ENCODE data around the gene EXT2.

Gene EXT2

DNA sequence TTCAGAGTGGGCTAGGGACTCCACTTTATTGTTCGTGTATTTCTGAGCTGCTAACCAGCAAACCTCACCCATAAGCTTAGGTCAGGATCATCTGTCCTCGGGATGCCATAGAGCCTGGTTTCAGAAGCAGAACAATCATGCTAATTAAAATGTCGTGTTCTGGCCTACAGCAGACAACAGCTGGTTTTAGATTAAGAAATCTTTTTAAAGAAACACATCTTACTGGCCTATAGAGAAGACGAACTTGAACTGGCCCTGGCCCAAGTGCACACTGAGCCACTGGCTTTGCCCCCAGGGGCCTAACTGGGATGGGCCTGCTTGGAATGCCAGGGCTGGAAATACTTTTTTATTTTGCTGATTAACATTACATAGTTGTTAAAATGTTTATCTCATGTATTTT is 151.2 kb downstream of the EXT2 start:
- TF ChIP-seq TCF4 (CRISPR knock-in tag; IDR thresholded peaks at IDR 0.05; ENCODE audit: borderline replicate concordance) = no peak; the same call in 1 of the 2 replicates
- no peak for TF ChIP-seq CSDC2 (CRISPR knock-in tag; IDR thresholded peaks at IDR 0.05)
- TF ChIP-seq, protein P1, sequence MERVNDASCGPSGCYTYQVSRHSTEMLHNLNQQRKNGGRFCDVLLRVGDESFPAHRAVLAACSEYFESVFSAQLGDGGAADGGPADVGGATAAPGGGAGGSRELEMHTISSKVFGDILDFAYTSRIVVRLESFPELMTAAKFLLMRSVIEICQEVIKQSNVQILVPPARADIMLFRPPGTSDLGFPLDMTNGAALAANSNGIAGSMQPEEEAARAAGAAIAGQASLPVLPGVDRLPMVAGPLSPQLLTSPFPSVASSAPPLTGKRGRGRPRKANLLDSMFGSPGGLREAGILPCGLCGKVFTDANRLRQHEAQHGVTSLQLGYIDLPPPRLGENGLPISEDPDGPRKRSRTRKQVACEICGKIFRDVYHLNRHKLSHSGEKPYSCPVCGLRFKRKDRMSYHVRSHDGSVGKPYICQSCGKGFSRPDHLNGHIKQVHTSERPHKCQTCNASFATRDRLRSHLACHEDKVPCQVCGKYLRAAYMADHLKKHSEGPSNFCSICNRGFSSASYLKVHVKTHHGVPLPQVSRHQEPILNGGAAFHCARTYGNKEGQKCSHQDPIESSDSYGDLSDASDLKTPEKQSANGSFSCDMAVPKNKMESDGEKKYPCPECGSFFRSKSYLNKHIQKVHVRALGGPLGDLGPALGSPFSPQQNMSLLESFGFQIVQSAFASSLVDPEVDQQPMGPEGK (CRISPR knock-in tag; IDR thresholded peaks at IDR 0.05; ENCODE audit: borderline replicate concordance) = no peak
- TF ChIP-seq, protein P2, sequence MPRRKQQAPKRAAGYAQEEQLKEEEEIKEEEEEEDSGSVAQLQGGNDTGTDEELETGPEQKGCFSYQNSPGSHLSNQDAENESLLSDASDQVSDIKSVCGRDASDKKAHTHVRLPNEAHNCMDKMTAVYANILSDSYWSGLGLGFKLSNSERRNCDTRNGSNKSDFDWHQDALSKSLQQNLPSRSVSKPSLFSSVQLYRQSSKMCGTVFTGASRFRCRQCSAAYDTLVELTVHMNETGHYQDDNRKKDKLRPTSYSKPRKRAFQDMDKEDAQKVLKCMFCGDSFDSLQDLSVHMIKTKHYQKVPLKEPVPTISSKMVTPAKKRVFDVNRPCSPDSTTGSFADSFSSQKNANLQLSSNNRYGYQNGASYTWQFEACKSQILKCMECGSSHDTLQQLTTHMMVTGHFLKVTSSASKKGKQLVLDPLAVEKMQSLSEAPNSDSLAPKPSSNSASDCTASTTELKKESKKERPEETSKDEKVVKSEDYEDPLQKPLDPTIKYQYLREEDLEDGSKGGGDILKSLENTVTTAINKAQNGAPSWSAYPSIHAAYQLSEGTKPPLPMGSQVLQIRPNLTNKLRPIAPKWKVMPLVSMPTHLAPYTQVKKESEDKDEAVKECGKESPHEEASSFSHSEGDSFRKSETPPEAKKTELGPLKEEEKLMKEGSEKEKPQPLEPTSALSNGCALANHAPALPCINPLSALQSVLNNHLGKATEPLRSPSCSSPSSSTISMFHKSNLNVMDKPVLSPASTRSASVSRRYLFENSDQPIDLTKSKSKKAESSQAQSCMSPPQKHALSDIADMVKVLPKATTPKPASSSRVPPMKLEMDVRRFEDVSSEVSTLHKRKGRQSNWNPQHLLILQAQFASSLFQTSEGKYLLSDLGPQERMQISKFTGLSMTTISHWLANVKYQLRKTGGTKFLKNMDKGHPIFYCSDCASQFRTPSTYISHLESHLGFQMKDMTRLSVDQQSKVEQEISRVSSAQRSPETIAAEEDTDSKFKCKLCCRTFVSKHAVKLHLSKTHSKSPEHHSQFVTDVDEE (CRISPR knock-in tag; IDR thresholded peaks at IDR 0.05) = no peak
- TF ChIP-seq ZNF8 (CRISPR knock-in tag; IDR thresholded peaks at IDR 0.05) = no peak
- TF ChIP-seq OSR1 (CRISPR knock-in tag; IDR thresholded peaks at IDR 0.05) = no peak
- no peak for TF ChIP-seq ZC3H10 (CRISPR knock-in tag; IDR thresholded peaks at IDR 0.05)
- TF ChIP-seq TOX (CRISPR knock-in tag; IDR thresholded peaks at IDR 0.05; ENCODE audit: borderline replicate concordance) = no peak
- no peak for TF ChIP-seq SNAI2 (CRISPR knock-in tag; IDR thresholded peaks at IDR 0.05)
- ATAC-seq = no peak

DNA sequence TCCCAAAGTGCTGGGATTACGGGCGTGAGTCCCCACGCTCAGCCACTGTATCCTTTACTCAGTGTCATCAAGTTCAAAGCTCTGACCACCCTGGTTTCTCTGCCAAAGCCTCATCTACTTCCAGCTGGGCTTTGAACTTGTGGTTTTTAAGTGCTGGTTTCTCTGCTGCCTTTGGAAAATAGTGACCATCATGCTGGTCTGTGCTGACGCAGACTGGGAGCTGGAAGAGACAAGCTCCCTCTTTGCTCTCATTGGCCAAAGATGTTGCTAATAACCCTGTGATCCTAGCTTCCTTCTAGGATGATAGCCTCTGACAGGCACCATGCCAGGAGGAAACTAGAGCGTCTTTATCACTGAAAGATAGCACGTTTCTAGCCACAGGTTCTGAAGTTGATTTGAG is 152.0 kb downstream of the EXT2 start:
- no peak for ATAC-seq
- TF ChIP-seq TCF4 (CRISPR knock-in tag; IDR thresholded peaks at IDR 0.05; ENCODE audit: borderline replicate concordance) (no peak), ISL1 (CRISPR knock-in tag; IDR thresholded peaks at IDR 0.05) (no peak), ZNF8 (CRISPR knock-in tag; IDR thresholded peaks at IDR 0.05) (no peak), TOX (CRISPR knock-in tag; IDR thresholded peaks at IDR 0.05; ENCODE audit: borderline replicate concordance) (no peak), ZFP3 (CRISPR knock-in tag; IDR thresholded peaks at IDR 0.05) (no peak), ESRRG (CRISPR knock-in tag; IDR thresholded peaks at IDR 0.05) (no peak), RARB (CRISPR knock-in tag; IDR thresholded peaks at IDR 0.05) (no peak), OSR1 (CRISPR knock-in tag; IDR thresholded peaks at IDR 0.05) (no peak), ZNF70 (CRISPR knock-in tag; IDR thresholded peaks at IDR 0.05) (no peak), GLIS3 (CRISPR knock-in tag; IDR thresholded peaks at IDR 0.05) (no peak), CSDC2 (CRISPR knock-in tag; IDR thresholded peaks at IDR 0.05) (no peak), ZFP30 (CRISPR knock-in tag; IDR thresholded peaks at IDR 0.05) (no peak), ZC3H10 (CRISPR knock-in tag; IDR thresholded peaks at IDR 0.05) (no peak), ARNTL (CRISPR knock-in tag; IDR thresholded peaks at IDR 0.05; ENCODE audit: borderline replicate concordance, low read depth) (no peak)
- TF ChIP-seq, protein P3, sequence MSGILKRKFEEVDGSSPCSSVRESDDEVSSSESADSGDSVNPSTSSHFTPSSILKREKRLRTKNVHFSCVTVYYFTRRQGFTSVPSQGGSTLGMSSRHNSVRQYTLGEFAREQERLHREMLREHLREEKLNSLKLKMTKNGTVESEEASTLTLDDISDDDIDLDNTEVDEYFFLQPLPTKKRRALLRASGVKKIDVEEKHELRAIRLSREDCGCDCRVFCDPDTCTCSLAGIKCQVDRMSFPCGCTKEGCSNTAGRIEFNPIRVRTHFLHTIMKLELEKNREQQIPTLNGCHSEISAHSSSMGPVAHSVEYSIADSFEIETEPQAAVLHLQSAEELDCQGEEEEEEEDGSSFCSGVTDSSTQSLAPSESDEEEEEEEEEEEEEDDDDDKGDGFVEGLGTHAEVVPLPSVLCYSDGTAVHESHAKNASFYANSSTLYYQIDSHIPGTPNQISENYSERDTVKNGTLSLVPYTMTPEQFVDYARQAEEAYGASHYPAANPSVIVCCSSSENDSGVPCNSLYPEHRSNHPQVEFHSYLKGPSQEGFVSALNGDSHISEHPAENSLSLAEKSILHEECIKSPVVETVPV (CRISPR knock-in tag; IDR thresholded peaks at IDR 0.05) = no peak
- TF ChIP-seq, protein P4, sequence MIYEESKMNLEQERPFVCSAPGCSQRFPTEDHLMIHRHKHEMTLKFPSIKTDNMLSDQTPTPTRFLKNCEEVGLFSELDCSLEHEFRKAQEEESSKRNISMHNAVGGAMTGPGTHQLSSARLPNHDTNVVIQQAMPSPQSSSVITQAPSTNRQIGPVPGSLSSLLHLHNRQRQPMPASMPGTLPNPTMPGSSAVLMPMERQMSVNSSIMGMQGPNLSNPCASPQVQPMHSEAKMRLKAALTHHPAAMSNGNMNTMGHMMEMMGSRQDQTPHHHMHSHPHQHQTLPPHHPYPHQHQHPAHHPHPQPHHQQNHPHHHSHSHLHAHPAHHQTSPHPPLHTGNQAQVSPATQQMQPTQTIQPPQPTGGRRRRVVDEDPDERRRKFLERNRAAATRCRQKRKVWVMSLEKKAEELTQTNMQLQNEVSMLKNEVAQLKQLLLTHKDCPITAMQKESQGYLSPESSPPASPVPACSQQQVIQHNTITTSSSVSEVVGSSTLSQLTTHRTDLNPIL (CRISPR knock-in tag; IDR thresholded peaks at IDR 0.05; ENCODE audit: low read depth) = no peak
- TF ChIP-seq, protein P1 (CRISPR knock-in tag; IDR thresholded peaks at IDR 0.05; ENCODE audit: borderline replicate concordance) = no peak

DNA sequence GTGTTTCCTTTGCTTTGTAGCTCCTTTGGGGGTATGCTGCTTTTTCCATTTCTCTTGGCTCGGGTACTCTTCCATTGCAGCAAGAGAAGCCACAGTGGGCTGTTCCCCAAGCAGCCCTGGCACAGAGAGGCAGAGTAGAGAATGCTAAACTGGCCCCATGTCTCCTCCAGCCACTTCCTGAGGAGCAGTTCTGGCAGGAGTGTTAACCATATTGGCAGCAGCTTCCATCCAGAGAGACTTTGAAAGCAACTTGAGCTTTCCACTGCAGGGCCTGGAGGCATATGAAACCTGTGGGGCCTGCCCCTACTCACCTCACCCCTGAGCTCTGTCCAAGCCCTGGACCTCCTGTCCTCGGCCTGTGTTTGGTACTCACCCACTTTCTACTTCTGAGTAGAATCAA is 152.6 kb downstream of the EXT2 start:
- no peak for ATAC-seq
- TF ChIP-seq TOX (CRISPR knock-in tag; IDR thresholded peaks at IDR 0.05; ENCODE audit: borderline replicate concordance) = no peak
- TF ChIP-seq ARNTL (CRISPR knock-in tag; IDR thresholded peaks at IDR 0.05; ENCODE audit: borderline replicate concordance, low read depth) = no peak
- TF ChIP-seq, protein P1 (CRISPR knock-in tag; IDR thresholded peaks at IDR 0.05; ENCODE audit: borderline replicate concordance) = no peak
- TF ChIP-seq ZC3H10 (CRISPR knock-in tag; IDR thresholded peaks at IDR 0.05) = no peak
- TF ChIP-seq PPARA (CRISPR knock-in tag; IDR thresholded peaks at IDR 0.05; ENCODE audit: borderline replicate concordance) = no peak
- TF ChIP-seq RARB (CRISPR knock-in tag; IDR thresholded peaks at IDR 0.05) = no peak
- no peak for TF ChIP-seq ZNF565 (CRISPR knock-in tag; conservative IDR thresholded peaks at IDR 0.05; ENCODE audit: low read depth)
- TF ChIP-seq ISL1 (CRISPR knock-in tag; IDR thresholded peaks at IDR 0.05) = no peak
- TF ChIP-seq, protein P3 (CRISPR knock-in tag; IDR thresholded peaks at IDR 0.05) = no peak
- no peak for TF ChIP-seq GLIS3 (CRISPR knock-in tag; IDR thresholded peaks at IDR 0.05)
- TF ChIP-seq ZFP3 (CRISPR knock-in tag; IDR thresholded peaks at IDR 0.05) = no peak
- TF ChIP-seq ESRRG (CRISPR knock-in tag; IDR thresholded peaks at IDR 0.05) = no peak
- TF ChIP-seq ZNF8 (CRISPR knock-in tag; IDR thresholded peaks at IDR 0.05) = no peak
- TF ChIP-seq BACH2 (CRISPR knock-in tag; IDR thresholded peaks at IDR 0.05; ENCODE audit: borderline replicate concordance) = no peak
- no peak for TF ChIP-seq SNAI2 (CRISPR knock-in tag; IDR thresholded peaks at IDR 0.05)
